Measurements from ENCODE around the gene NLRC5.

DNA sequence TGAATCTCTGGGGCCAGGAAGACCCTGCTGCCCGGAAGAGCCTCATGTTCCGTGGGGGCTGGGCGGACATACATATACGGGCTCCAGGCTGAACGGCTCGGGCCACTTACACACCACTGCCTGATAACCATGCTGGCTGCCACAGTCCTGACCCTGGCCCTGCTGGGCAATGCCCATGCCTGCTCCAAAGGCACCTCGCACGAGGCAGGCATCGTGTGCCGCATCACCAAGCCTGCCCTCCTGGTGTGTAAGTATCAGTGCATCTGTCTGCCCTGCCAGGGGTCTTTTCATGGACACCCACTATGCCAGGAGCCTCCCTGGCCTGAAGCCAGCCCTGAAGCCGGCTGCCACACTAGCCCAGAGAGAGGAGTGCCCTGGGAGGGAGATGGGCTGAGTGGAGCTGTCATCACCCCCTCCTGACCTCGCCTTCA is 27.5 kb upstream of the NLRC5 start, which contains the start of gene CETP:
- no peak for TF ChIP-seq POLR2A (IDR thresholded peaks at IDR 0.05)
- TF ChIP-seq, protein P1, sequence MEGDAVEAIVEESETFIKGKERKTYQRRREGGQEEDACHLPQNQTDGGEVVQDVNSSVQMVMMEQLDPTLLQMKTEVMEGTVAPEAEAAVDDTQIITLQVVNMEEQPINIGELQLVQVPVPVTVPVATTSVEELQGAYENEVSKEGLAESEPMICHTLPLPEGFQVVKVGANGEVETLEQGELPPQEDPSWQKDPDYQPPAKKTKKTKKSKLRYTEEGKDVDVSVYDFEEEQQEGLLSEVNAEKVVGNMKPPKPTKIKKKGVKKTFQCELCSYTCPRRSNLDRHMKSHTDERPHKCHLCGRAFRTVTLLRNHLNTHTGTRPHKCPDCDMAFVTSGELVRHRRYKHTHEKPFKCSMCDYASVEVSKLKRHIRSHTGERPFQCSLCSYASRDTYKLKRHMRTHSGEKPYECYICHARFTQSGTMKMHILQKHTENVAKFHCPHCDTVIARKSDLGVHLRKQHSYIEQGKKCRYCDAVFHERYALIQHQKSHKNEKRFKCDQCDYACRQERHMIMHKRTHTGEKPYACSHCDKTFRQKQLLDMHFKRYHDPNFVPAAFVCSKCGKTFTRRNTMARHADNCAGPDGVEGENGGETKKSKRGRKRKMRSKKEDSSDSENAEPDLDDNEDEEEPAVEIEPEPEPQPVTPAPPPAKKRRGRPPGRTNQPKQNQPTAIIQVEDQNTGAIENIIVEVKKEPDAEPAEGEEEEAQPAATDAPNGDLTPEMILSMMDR (IDR thresholded peaks at IDR 0.05): no peak

All from body of pancreas (tissue), 4 donors.